Amniotic stem cell (primary cell): ENCODE data around the gene PAN2.
"Not testable (repeated sequence)": the region's sequence is repeated elsewhere in the genome, so short reads cannot be mapped to it uniquely, and the experiment has no call there.

Source experiments
- DNase-seq: peaks from one replicate; lab custom pipeline; 2025; lab: John Stamatoyannopoulos, UW

The PAN2 gene

DNA sequence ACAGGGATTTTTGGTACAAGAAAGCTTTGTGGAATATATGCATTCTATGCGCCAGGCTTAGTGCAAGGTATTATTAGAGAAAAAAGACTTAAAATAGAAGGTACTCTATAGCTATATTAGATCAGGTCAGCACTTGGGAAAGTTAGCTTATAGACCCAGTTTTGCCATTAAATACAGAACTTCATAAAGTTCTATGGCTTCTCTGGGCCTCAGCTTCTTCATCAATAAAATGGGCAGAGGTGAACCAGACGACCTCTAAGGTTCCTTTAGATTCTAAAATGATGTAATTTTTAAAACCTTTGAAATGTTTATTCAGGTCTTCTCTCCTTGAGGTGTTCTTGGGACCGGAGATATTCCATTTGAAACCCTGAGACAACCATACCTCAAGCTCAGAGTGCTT, 25.1 kb downstream of the PAN2 start:
- no peak for DNase-seq

- DNase-seq = no peak
Observed at GRCh38 chr12:56307221-56307965, 26.4 kb downstream of the PAN2 start.

GRCh38 chr12:56304872-56305590, 28.8 kb downstream of the PAN2 start:
- DNase-seq = no peak

DNA sequence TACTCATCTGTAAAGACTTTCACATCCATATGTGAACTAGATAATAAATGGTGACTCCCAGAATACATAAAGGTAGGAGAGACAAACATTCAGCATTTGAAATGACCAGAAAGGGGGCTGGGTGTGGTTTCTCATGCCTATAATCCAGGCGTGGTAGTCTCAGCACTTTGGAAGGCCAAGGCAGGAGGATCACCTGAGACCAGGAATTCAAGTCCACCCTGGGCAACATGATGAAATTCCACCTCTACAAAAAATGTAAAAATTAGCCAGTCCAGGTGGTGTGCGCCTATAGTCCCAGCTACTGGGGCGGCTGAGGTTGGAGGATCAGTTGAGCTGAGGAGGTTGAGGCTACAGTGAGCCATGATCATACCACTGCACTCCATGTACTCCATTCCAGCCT, 29.5 kb downstream of the PAN2 start:
- DNase-seq = no peak

GRCh38 chr12:56300644-56301464, 32.9 kb downstream of the PAN2 start:
- DNase-seq = no peak

DNA sequence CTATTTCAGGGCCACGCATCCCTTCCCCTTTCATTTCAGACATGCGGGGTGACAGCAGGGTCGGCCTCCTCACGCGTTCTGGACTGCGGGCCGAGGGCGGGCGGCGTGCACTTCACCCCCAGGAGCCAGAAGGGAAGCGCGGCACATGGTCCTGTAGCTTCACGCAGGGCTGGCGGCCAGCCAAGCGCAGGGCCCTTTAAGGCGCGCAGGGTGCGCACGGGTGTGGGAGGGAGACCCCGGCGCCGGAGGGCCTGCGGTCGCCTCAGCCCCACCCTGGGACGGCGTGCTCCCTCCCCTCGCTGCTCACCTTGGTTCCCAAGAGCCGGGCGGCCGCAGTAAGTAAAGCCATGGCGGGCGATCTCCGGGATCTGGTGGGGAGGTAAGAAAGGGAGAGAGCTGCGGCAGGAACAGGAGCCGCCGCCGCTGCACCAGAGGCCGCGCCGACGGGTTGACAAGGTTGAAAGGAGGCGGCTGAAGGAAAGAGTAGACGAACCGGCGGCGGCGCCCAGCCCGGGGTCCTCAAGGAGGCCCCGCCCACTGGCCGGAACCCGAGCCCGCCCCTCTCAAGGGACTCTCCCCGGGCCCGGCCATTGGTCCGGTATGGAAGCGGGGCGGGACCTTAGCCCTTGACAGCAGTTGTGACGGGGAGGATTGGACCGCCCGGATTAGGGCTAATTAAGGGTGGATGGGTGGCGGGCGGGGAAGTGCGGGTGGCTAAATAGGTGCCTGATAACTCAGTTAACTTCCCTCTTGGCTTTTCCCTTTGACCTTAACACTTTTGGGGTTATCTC, 33.8 kb downstream of the PAN2 start, which contains the start of gene CS:
Gene CS, minus strand, starts transcription at position 478 of the 791 bp plus-strand sequence. Its CDS starts 129 bp downstream, at position 349.
- peak; percentile 97 for DNase-seq

DNA sequence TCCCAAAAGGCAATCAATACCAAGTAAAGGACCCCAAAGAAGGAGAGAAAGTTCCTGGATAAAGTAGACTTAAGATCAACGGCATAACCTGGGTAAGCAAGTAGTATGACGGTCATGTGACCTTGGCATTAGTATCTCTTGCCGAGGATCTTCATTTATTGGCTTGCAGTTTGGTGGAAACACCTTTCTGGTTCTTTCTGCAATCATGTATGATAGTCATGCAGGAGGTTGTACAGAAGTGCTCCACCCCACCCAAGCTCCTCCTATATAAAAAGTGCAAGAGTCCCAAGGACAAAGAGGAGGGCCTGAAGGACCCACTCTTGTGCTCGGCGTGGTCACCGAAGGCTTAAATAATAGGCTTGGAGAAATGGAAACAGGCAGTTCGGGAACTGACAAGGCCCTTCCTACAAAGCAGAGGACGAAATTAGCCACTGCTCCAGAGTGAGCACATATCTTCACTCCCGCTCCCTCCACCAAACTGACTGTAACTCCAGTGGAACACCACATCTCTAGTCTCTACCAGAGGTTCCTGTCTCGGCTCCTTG, 34.4 kb downstream of the PAN2 start:
- no peak for DNase-seq

DNA sequence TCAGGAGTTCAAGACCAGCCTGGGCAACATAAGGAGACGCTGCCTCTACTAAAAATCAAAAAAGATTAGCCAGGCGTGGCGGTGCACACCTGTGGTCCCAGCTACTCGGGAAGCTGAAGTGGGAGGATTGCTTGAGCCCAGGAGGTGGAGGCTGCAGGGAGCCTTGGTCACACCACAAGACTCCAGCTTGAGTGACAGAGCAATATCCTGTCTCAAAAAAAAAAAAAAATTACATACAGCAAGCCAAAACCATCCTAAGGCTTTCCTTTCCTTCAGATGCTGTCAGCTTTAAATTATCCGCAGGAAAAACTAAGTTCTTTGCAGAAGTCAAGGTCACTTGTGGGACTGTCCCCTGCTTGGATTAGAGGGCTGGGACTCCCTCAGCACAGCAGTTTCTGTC, 35.0 kb downstream of the PAN2 start:
- no peak for DNase-seq

DNA sequence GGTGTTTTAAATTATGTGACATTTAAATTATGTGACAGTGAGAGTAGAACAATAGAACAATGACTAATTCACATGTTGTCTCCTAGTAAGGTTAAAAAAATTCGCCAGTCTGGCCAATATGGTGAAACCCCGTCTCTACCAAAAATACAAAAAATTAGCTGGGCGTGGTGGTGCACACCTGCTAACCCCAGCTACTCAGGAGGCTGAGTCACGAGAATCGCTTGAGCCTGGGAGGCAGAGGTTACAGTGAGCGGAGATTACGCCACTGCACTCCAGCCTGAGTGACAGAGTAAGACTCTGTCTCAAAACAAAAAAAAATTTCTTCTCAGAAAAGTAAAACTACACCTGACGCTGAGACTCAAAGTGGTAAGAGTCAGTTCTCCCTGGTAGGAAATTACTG, 36.4 kb downstream of the PAN2 start:
- DNase-seq = no peak

GRCh38 chr12:56296295-56296694, 37.5 kb downstream of the PAN2 start:
- no peak for DNase-seq

GRCh38 chr12:56293795-56294194, 40.0 kb downstream of the PAN2 start:
- DNase-seq = no peak

DNA sequence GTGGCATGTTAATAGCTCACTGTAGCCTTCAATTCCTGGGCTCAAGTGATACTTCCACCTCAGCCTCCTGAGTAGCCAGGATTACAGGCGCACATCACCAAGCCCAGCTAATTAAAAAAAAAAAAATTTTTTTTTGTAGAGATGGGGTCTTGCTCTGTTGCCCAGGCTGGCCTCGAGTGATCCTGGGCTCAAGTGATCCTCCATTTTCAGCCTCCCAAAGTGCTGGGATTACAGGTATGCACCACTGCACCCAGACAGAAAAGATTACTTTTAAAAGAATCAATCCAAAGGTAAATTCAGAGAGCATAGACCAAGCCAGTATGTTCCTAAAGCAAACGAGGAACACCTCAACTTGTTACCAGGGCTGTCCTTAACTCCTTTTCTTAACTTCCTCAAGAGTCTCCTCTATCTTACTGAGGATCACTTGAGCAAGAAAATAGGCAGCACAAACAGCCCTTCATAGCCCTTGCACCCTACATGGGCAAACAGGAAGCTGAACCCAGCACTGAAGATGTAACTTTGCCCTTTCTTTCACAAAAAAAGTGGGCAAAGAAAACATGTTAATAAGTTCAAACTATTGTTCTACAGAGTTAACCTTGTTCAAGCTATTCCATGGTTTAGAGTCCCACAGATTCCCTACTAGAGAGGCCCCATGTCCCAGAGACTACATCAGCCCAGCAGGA, 45.0 kb downstream of the PAN2 start:
- DNase-seq = no peak

DNA sequence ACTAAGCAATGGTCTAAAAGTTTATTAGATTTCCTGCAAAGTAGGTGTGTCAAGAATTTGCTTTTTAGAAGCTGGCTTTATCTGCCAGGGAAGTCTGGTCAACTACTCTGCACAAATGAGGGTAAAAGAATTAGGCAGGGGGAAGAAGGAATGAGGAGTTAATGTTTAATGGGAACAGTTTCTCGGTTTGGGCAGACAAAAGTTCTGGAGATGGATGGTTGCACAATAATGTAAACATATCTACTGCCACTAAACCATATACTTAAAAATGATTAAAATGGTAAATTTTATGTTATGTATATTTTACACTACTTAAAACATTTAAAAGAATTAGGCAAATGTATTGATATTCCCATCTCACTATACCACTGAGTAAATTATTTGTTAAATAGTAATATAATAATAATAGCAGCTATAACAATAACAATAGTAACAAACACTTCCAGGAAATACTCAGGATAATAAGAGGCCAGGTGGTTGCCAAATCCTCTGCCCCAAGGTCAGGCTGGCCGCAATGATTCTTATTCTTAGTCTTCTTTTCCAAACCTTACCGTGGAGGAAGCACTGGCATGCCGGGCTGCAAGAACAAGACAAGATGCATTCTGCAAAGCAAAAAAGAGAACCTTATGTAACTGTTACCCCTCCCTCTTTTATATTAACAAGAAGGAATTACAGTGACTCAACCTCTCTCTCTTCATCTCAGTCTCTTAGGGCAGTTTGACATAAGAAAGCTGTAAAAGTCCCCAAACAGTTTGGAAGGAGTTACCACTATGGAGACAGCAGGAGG, 47.6 kb downstream of the PAN2 start:
- no peak for DNase-seq

- DNase-seq = not testable (repeated sequence)
Observed at GRCh38 chr12:56284263-56284662, 49.5 kb downstream of the PAN2 start.

GRCh38 chr12:56282579-56282978, 51.2 kb downstream of the PAN2 start:
- DNase-seq = no peak

DNA sequence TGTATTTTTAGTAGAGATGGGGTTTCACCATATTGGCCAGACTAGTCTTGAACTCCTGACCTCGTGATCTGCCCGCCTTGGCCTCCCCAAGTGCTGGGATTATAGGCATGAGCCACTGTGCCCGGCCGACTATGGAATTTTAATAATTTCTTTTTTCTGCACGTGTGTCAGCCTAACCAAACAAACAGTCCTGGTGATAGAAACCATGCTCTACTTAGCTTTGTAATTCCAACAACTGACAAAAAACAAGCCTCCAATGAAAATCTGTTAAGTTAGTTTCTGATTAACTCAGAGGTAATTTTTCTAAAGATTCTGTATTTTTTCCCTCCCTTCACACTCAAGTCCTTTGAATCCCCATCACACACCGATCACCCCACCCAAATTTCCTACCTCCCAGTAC, 51.8 kb downstream of the PAN2 start:
- DNase-seq = no peak

DNA sequence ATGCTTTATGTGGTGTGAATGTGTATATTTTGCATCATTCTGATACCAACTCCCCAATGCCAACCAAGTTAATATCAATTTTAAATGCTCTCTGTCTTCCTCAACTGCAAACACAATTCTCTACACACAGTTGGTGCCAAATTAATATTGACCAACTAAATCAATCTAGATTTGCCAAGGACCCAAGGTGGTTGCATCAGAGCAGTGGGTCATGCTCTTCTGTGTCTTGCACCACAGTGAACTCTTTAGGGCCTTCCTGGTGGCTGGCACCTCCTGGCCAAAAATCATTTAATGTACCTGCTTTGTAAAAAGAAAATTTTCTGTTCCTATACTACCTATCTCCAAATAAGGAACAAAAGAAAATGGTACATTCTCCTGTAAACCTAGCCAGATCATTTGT, 53.0 kb downstream of the PAN2 start:
- DNase-seq = no peak

- no peak for DNase-seq
Observed at GRCh38 chr12:56278905-56279304, 54.9 kb downstream of the PAN2 start.

GRCh38 chr12:56274299-56274698, 59.5 kb downstream of the PAN2 start:
- DNase-seq = no peak

GRCh38 chr12:56272468-56272867, 61.3 kb downstream of the PAN2 start:
- not testable (repeated sequence) for DNase-seq
